Sigmoid colon (tissue), 7 donors: Measurements from ENCODE around the gene FOXP1. TPM values are rescaled to one million over a fixed set of nuclear protein-coding genes. Genes with fewer than 3 reads are reported as not detected.

Experiments
- DNase-seq: peaks from one replicate; pipeline ENCODE4 v3.0.0-alpha.2; 2019
- H3K27ac ChIP-seq, 4 donors: fragments of 200-600 bp; sonication (generic); one replicate each; pipeline ENCODE4 v1.5.1; 2016 to 2019; ENCODE audit warnings: mild to moderate bottlenecking in 1 of 4
- H3K27me3 ChIP-seq, 3 donors: fragments of 200-600 bp; sonication (generic); one replicate each; pipeline ENCODE4 v1.5.1; 2019; ENCODE audit warnings: mild to moderate bottlenecking in 1 of 3
- H3K36me3 ChIP-seq, 4 donors: fragments of 200-600 bp; sonication (generic); one replicate each; pipeline ENCODE4 v1.5.1; 2016 to 2019
- H3K4me1 ChIP-seq, 4 donors: fragments of 200-600 bp; sonication (generic); one replicate each; pipeline ENCODE4 v1.5.1; 2017 to 2019
- H3K4me3 ChIP-seq, 4 donors: fragments of 200-600 bp; sonication (generic); one replicate each; pipeline ENCODE4 v1.5.1; 2017 to 2019; ENCODE audit warnings: mild to moderate bottlenecking in 2 of 4, moderate library complexity in 1 of 4
- H3K9me3 ChIP-seq, 4 donors: fragments of 200-600 bp in 3 of 4; sonication (generic) in 3 of 4; one replicate each; pipeline versions ENCODE4 v1.5.1 to v1.6.1; 2013 to 2019
- CTCF ChIP-seq, 4 experiments: fragments of 450-650 bp in 3 of 4; fragments of 200-600 bp in 1 of 4; IDR thresholded peaks; one replicate each; pipeline ENCODE4 v1.5.1; 2016 to 2019; ENCODE audit warnings: antibody characterized with exemption in 4 of 4, mild to moderate bottlenecking in 3 of 4, moderate library complexity in 2 of 4
- EP300 ChIP-seq, 4 donors: sonication (generic); formaldehyde crosslinking; IDR thresholded peaks; one replicate each; pipeline ENCODE4 v1.6.1; 2017; ENCODE audit warnings: antibody characterized with exemption in 4 of 4
- POLR2A ChIP-seq, 2 donors: fragments of 450-650 bp; IDR thresholded peaks; one replicate each; pipeline ENCODE4 v1.6.1; 2016; ENCODE audit warnings: antibody characterized with exemption in 2 of 2, mild to moderate bottlenecking in 2 of 2, moderate library complexity in 2 of 2
- POLR2AphosphoS5 ChIP-seq, 4 donors: sonication (generic); formaldehyde crosslinking; IDR thresholded peaks; one replicate each; pipeline ENCODE4 v1.6.1; 2017; ENCODE audit warnings: antibody characterized with exemption in 4 of 4
- WGBS, 2 donors: extraction: QIAGEN DNeasy Blood & Tissue Kit; methylation state at CpG; one replicate each; pipeline ENCODE4 v1.1.7; 2013; 5-methylcytosine and 5-hydroxymethylcytosine counted together
- intact Hi-C: fragments of 100-400 bp; cut with DNase I; formaldehyde crosslinking; loops from one replicate; pipeline ENCODE4 v1.15.1; 2023
- polyA plus RNA-seq, 3 donors: library from polyadenylated mRNA; stranded (reverse); fragments of 200-250 nt; gene quantifications; one replicate each; pipeline ENCODE4 v1.2.3, GENCODE V29; 2013
- total RNA-seq, 4 donors: library from RNA; depleted of rRNA; stranded (reverse); fragments of >200 nt; gene quantifications; one replicate each; pipeline ENCODE4 v1.1.0, GENCODE V29; 2016
- donor health status: healthy with polysubstance abuse.
- donor health status: Bipolar disorder and iron deficiency.
- donor health status: healthy.

FOXP1 gene
- total and polyA plus RNA-seq, 7 donors = 13.8 to 232 (median 139) TPM

DNA sequence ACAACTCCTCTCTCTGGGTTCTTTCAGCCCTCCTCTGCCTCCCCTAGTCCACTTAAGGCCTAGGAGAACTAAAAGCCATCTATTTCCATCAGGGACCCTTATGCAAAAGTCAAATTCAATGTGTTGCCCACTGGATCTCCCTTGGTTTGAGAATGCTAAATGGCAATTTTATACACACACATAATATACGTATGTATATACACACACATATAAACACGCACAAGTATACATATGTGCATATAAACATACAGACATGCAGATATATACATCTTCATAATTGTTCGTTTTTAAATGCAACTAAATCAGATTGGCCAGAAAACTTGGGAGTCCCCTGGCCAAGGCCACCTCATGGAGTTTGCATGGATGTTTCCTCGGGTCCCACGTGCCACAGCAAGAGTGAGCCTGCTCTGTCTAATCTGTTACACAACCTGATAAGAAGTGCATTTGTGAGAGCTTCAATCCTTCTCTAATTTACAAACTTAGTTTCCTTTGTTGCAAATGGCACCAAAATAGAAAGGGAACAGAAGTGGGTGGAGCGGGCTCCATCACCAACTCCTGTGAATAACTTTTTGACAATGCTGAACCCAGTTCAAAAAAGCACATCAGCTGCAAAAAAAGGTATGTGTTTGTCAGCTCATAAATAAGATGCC lies 84.2 kb downstream of the FOXP1 start:
- Histone ChIP-seq H3K4me3 (no peak overlapping the region), H3K36me3 (no peaks in the 10 kb centered on the region), H3K9me3 (no peaks in the 10 kb centered on the region), H3K4me1 (peaks cover 0 to 39% (median 34%) of the 10 kb centered on the region in 4 donors), H3K27ac (peak overlapping the region in 1 of 4 donors; percentile 82), H3K27me3 (no peaks in the 10 kb centered on the region)
- DNase-seq = no peak
- intact Hi-C loops = no loop called here
- 94 to 98% methylated on average over 6 of the region's 6 CpGs for WGBS, 2 donors
- TF ChIP-seq CTCF (IDR thresholded peaks at IDR 0.05) (no peak), POLR2A (IDR thresholded peaks at IDR 0.05) (no peak), EP300 (IDR thresholded peaks at IDR 0.05) (no peak), POLR2AphosphoS5 (IDR thresholded peaks at IDR 0.05) (no peak)

- TF ChIP-seq POLR2AphosphoS5 (IDR thresholded peaks at IDR 0.05) = no peak
- TF ChIP-seq CTCF (IDR thresholded peaks at IDR 0.05) = no peak
- no peak for TF ChIP-seq POLR2A (IDR thresholded peaks at IDR 0.05)
- TF ChIP-seq EP300 (IDR thresholded peaks at IDR 0.05) = no peak
- no peak for DNase-seq
- peaks cover 0 to 39% (median 34%) of the 10 kb centered on the region in 4 donors for H3K4me1 ChIP-seq
- H3K36me3 ChIP-seq = no peaks in the 10 kb centered on the region
- no peak overlapping the region for H3K4me3 ChIP-seq
- no peaks in the 10 kb centered on the region for H3K27me3 ChIP-seq
- H3K27ac ChIP-seq = peak overlapping the region in 2 of 4 donors; percentile 22 to 82
- no peaks in the 10 kb centered on the region for H3K9me3 ChIP-seq
- intact Hi-C loops = no loop called here
- WGBS, 2 donors = 91 to 94% methylated on average over 3 of the region's 3 CpGs
These were observed 85.0 kb downstream of the FOXP1 start for GRCh38 chr3:71498543-71498942.

DNA sequence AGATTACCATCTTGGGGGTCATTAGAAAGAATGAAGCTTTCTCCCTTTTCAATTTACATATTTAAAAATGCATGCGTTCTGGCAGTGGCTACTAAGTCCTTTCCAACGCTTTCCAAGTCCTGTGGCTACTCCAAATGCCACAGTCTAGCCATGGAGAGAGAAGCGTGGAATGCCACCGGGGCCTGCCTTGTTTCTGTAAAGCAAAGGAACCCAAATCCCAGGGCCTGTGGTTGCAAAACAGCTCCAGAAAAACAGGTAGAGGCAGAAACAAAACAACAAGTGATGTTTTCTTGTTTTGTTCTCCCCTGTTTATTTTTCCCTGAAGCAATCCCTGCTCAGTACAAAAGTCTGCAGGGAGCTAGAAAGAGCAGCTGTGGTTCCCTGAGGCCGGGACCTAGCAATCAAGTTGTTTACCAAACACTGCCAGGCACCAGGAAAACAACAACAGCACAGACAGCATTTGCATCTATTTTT lies 85.5 kb downstream of the FOXP1 start:
- peaks cover 0 to 2% (median 0%) of the 10 kb centered on the region in 4 donors for H3K36me3 ChIP-seq
- TF ChIP-seq CTCF (IDR thresholded peaks at IDR 0.05) (no peak), POLR2A (IDR thresholded peaks at IDR 0.05) (no peak), EP300 (IDR thresholded peaks at IDR 0.05) (no peak), POLR2AphosphoS5 (IDR thresholded peaks at IDR 0.05) (no peak)
- DNase-seq = no peak
- peaks cover 0 to 39% (median 34%) of the 10 kb centered on the region in 4 donors for H3K4me1 ChIP-seq
- WGBS, 2 donors = 87 to 89% methylated on average over 5 of the region's 5 CpGs
- no peaks in the 10 kb centered on the region for H3K27me3 ChIP-seq
- H3K4me3 ChIP-seq = no peak overlapping the region
- intact Hi-C loops = no loop called here
- no peaks in the 10 kb centered on the region for H3K9me3 ChIP-seq
- peak overlapping the region; percentile 16 to 82 (median 62) for H3K27ac ChIP-seq

DNA sequence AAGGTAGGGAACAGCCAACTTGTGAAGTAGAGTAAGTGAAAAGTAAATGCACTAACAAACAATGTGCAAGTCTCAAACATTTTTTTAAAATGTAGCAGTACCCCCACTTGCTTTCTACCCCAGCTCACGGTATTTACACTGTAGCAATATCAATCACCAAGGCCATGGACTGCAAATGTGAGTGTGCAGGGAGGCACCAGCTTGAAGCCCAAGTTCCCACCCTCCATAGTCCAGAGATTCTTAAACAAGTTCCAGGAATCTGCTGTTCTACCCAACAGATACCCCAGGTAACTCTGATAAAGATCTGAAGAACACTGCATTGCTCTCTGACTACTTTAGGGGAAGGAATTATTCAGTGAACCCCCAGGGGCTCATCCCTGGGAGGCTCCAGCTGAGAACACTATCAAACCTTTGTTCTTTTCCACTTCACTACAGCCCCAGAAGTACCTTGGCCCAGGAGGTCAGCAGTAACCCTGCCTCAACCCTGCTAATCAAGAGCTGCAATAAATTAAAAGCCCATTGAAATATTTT lies 86.1 kb downstream of the FOXP1 start:
- DNase-seq = no peak
- Histone ChIP-seq H3K9me3 (no peaks in the 10 kb centered on the region), H3K27ac (peak overlapping the region; percentile 16 to 82 (median 62)), H3K4me3 (no peak overlapping the region), H3K36me3 (peaks cover 0 to 7% (median 0%) of the 10 kb centered on the region in 4 donors), H3K27me3 (no peaks in the 10 kb centered on the region), H3K4me1 (peaks cover 0 to 39% (median 34%) of the 10 kb centered on the region in 4 donors)
- intact Hi-C loops = no loop called here
- no peak for TF ChIP-seq EP300 (IDR thresholded peaks at IDR 0.05)
- TF ChIP-seq POLR2A (IDR thresholded peaks at IDR 0.05) = no peak
- TF ChIP-seq CTCF (IDR thresholded peaks at IDR 0.05) = no peak
- TF ChIP-seq POLR2AphosphoS5 (IDR thresholded peaks at IDR 0.05) = no peak
- 78 to 88% methylated on average over 1 of the region's 1 CpG for WGBS, 2 donors
